ENCODE measurements around the gene RPS10. TPM values are rescaled to one million over a fixed set of nuclear protein-coding genes. Genes with fewer than 3 reads are reported as not detected.
A peak's percentile ranks its signal among the peaks of the same experiment; 100 is the strongest.

The RPS10 gene
- total and polyA plus RNA-seq, 2 donors (not counting 3 experiments of a cell fraction or from before 2014, with no cell fraction given): 1,416 to 5,496 TPM

DNA sequence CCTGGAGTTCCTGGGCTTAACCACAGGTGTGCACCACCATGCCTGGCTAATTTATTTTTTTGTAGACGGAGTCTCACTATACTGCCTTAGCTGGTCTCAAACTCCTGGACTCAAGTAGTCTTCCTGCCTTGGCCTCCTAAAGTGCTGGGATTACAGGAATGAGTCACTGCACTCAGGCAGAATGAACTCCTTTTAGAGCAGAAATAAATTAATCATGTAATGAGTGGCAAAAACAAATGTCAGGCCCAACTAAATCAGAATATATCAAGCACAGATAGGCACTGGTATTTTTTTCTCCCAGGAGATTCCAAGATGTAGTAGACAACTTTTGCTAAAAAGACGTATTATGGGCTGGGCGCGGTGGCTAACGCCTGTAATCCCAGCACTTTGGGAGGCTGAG is 2.6 kb downstream of the RPS10 start:
- Histone ChIP-seq H3K27me3 (ENCODE audit: control insufficient read depth in 2 of 2, insufficient read depth in 2 of 2, low read length in 2 of 2) (no peaks in the 10 kb centered on the region), H3K9me1 (replicated peaks; ENCODE audit: control insufficient read depth, extremely low read depth, insufficient read depth, low read length) (no peaks in the 10 kb centered on the region), H3K9ac (replicated peaks; ENCODE audit: extremely low read depth, insufficient read depth, low read length) (no peak overlapping the region), H3K4me3 (replicated peaks in 1 of 3; ENCODE audit: insufficient read depth in 1 of 3, low read depth in 1 of 3, low read length in 3 of 3) (no peak overlapping the region), H3K4me1 (ENCODE audit: control insufficient read depth, extremely low read depth, insufficient read depth, low read length) (peaks cover 15% of the 10 kb centered on the region), H3K79me2 (ENCODE audit: control insufficient read depth, insufficient read depth, low read length) (peaks cover 59% of the 10 kb centered on the region), H4K20me1 (replicated peaks; ENCODE audit: control insufficient read depth, extremely low read depth, insufficient read depth, low read length) (no peaks in the 10 kb centered on the region), H3K36me3 (ENCODE audit: control insufficient read depth in 2 of 2, extremely low read depth in 1 of 2, insufficient read depth in 2 of 2, low read length in 2 of 2) (peaks cover 29 to 33% of the 10 kb centered on the region in 2 experiments), H3K4me2 (ENCODE audit: insufficient read depth, low read length) (no peak overlapping the region), H3K27ac (ENCODE audit: insufficient read depth, low read depth, low read length) (no peak overlapping the region), H2AFZ (ENCODE audit: low read depth, low read length) (no peak overlapping the region), H3K9me3 (replicated peaks; ENCODE audit: control insufficient read depth, insufficient read depth, low read length) (no peaks in the 10 kb centered on the region)
- intact Hi-C loops (cut with micrococcal nuclease) (no loop called here), dilution Hi-C loops (cut with MboI; ENCODE audit: extremely low pct_ligation_motif_present, low sequenced_read_pairs) (no loop called here)
- no TSS peak for BruUV-seq (replicated peaks)
- ChIA-PET CTCF (interaction anchor here (1.1 to 3.3 kb wide), 3 partner anchors 8 to 227 kb away, joined by 3 to 17 read pairs (median 15); partner anchors contain the start of gene HMGA1), POLR2A (no interaction called here)
- peak; percentile 16 for TF ChIP-seq FOS (IDR thresholded peaks at IDR 0.05; ENCODE audit: borderline replicate concordance, insufficient read depth, low read length)
- no peak for TF ChIP-seq GATA2 (IDR thresholded peaks at IDR 0.05; ENCODE audit: insufficient read depth, insufficient read length, low read depth, low read length)
- DNase-seq (ENCODE audit: low read depth, low spot score): no peak
- FAIRE-seq: no peak

DNA sequence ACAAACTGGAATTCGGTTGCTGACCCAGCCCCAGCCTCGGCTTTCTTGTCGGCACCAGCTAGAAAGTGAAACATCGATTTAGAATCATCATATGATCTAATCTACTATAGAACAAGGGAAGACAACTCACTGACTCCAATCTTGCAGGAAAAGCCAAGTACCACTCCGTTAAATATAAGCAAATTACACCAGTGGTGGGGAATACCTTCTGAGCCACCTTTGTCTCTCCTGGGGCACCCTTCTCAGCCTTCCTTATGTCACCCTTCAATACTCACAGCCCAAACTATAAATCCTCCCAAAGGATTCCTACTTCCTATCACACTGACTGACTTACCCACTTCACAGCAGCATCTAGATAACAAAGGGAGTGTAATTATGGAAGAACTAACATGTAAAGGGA is 7.5 kb downstream of the RPS10 start:
- intact Hi-C loops (cut with micrococcal nuclease): no loop called here
- no peaks in the 10 kb centered on the region for H4K20me1 ChIP-seq (replicated peaks; ENCODE audit: control insufficient read depth, extremely low read depth, insufficient read depth, low read length)
- H3K4me3 ChIP-seq (replicated peaks in 1 of 3; ENCODE audit: insufficient read depth in 1 of 3, low read depth in 1 of 3, low read length in 3 of 3): no peak overlapping the region
- POLR2A ChIA-PET: interaction anchor here (1.9 kb wide), 1 partner anchor 181 kb away, joined by 4 read pairs; the partner anchor contains the start of gene HMGA1
- no peak overlapping the region for H3K4me2 ChIP-seq (ENCODE audit: insufficient read depth, low read length)
- no peaks in the 10 kb centered on the region for H3K27me3 ChIP-seq (ENCODE audit: control insufficient read depth in 2 of 2, insufficient read depth in 2 of 2, low read length in 2 of 2)
- no peaks in the 10 kb centered on the region for H3K9me3 ChIP-seq (replicated peaks; ENCODE audit: control insufficient read depth, insufficient read depth, low read length)
- CTCF ChIA-PET: interaction anchor here (1.4 to 8.4 kb wide), 2 partner anchors 170 to 223 kb away, joined by 4 to 278 read pairs; partner anchors contain the start of gene SMIM29
- dilution Hi-C loops (cut with MboI; ENCODE audit: extremely low pct_ligation_motif_present, low sequenced_read_pairs): no loop called here
- no peak for FAIRE-seq
- H3K9ac ChIP-seq (replicated peaks; ENCODE audit: extremely low read depth, insufficient read depth, low read length): no peak overlapping the region
- no peak overlapping the region for H2AFZ ChIP-seq (ENCODE audit: low read depth, low read length)
- H3K27ac ChIP-seq (ENCODE audit: insufficient read depth, low read depth, low read length): no peak overlapping the region
- H3K9me1 ChIP-seq (replicated peaks; ENCODE audit: control insufficient read depth, extremely low read depth, insufficient read depth, low read length): no peaks in the 10 kb centered on the region
- no peaks in the 10 kb centered on the region for H3K4me1 ChIP-seq (ENCODE audit: control insufficient read depth, extremely low read depth, insufficient read depth, low read length)
- TF ChIP-seq EZH2 (IDR thresholded peaks at IDR 0.05; ENCODE audit: borderline replicate concordance, low read depth, low read length, severe bottlenecking): no peak
- H3K36me3 ChIP-seq (ENCODE audit: control insufficient read depth in 2 of 2, extremely low read depth in 1 of 2, insufficient read depth in 2 of 2, low read length in 2 of 2): peaks cover 34 to 42% of the 10 kb centered on the region in 2 experiments
- H3K79me2 ChIP-seq (ENCODE audit: control insufficient read depth, insufficient read depth, low read length): peaks cover 34% of the 10 kb centered on the region
- no peak for DNase-seq (ENCODE audit: low read depth, low spot score)
- BruUV-seq (replicated peaks): no TSS peak

All from endothelial cell of umbilical vein (primary cell).